ENCODE measurements around the gene HTD2.
A peak's percentile ranks its signal among the peaks of the same experiment; 100 is the strongest.

The HTD2 gene

GRCh38 chr3:58358808-58359207, 52.5 kb downstream of the HTD2 start:
- DNase-seq, result no peak

DNA sequence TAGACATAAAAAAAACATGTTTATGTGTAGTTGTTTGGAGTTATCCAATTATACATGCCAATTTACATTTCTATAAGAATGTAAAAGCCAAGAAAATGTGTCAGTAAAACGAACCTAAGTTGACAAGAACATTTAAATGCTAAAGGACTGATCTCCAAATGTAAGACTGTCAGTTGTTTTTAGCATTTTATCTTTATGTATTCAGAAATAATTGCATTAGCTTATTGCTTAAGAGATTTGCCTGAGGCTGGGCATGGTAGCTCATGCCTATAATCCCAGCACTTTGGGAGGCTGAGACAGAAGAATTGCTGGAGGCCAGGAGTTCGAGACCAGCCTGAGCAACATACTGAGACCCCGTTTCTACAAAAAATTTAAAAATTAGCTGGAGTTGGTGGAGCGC, 53.3 kb downstream of the HTD2 start:
- DNase-seq, result no peak

- no peak for DNase-seq
These were observed 55.5 kb downstream of the HTD2 start for GRCh38 chr3:58361866-58362265.

- peak; percentile 28 for DNase-seq
These were observed 60.4 kb downstream of the HTD2 start for GRCh38 chr3:58366699-58367098.

- no peak for DNase-seq
These were observed 62.7 kb downstream of the HTD2 start for GRCh38 chr3:58369038-58369437.
